HG03175 (cell line): Measurements from ENCODE around the gene ST6GALNAC5.

Experiments
- ATAC-seq: cut with Tn5 transposase; IDR thresholded peaks from one replicate; pipeline ENCODE4 v1.9.1; 2021; ENCODE audit warnings: mild to moderate bottlenecking, moderate library complexity; ENCODE audit not compliant: unreplicated experiment

Gene ST6GALNAC5

GRCh38 chr1:76998582-76999223 lies 131.4 kb downstream of the ST6GALNAC5 start:
- ATAC-seq, result no peak

- no peak for ATAC-seq
Observed at GRCh38 chr1:77007675-77008074, 140.4 kb downstream of the ST6GALNAC5 start.

DNA sequence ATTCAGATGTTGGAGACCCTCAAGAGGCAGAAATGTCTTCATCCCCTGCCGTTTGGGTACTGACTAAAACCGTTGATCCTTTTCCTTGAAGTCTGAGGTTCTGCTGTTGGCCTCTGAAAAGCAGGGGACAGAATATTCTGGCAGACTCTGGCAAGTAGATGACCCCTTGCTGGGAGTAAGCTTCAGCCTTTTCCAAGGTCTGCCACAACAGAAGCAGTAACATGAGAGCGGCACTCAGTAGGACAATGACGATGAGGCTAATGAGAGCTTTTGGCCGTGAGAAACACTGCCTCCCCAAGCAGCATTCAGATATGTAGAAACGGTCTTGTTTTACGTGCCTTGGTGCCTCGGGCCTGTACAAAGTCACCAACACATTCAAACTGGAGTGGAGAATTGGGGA lies 143.7 kb downstream of the ST6GALNAC5 start:
- no peak for ATAC-seq

GRCh38 chr1:77012066-77012465 lies 144.8 kb downstream of the ST6GALNAC5 start:
- ATAC-seq, result no peak

GRCh38 chr1:77014073-77014788 lies 147.0 kb downstream of the ST6GALNAC5 start:
- ATAC-seq, result no peak

- ATAC-seq, result no peak
Observed at GRCh38 chr1:77015748-77016341, 148.6 kb downstream of the ST6GALNAC5 start.

DNA sequence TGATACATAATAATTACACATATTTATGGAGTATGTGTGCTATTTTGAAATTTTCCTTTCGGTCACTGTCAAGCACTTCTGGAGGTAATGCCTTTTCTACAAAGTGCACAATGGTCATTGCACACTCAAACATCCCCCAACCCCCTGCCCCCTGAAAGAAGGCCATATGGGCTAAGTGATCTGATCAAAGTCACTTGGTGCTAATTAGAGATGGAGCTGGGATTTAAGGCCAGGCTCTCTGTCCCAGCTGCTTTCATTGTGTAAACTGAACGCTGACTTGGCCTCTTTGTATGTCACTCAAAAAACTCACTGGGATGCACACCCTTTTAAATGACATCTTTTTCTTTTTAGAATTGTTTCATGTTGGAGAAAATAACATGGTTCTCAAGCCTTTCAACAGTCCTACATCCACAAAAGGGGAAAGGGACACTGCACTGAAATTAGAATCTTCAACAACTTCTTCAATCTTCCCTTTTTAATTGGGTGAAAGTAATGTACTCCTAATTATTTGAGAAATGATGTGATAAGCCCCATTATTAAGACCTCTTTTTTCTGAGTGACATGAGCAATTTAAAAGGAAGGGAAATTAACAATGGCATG lies 149.2 kb downstream of the ST6GALNAC5 start:
- ATAC-seq, result no peak

GRCh38 chr1:77018311-77018710 lies 151.0 kb downstream of the ST6GALNAC5 start:
- ATAC-seq, result no peak

- no peak for ATAC-seq
Observed at GRCh38 chr1:77018761-77019160, 151.5 kb downstream of the ST6GALNAC5 start.

- ATAC-seq, result no peak
Observed at GRCh38 chr1:77021732-77022131, 154.5 kb downstream of the ST6GALNAC5 start.

DNA sequence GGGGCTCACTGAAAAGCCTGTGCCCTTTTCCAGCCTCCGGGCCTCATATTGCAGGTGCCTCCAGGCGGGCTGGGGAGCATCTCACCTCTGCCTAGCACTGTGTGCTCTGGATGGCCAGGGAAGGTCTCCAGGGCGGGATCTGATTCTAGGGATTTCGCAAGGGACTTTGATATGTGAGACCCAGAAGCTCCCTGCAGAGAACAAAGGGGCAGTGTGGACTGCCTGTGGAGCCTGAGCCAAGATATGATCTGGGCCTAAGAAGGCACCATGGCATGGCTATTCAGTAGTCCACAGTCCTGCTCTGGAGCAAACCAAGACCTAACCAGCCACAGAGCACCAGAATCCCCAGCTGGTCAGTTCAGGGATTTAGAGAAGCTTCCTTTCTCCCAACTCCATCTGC lies 157.2 kb downstream of the ST6GALNAC5 start:
- ATAC-seq, result no peak

DNA sequence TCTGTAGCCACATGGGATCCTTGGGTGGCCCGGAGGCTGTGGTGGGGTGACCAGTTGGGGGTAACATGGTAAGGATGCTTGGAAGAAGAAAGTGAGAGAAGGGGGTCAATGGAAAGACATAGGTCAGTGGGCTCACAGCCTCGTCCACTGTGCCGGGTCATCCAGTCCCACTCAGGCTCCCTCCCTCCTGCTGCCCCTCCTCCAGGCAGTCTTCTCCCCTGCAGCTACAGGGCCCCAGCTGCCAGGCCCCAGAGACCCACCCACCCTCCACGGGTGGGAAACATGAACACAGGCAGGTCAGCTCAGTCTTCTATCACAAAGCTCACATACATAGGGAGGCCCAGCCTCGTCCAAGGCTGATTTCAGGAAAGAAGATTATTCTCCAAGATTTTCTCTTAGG lies 158.3 kb downstream of the ST6GALNAC5 start:
- no peak for ATAC-seq

GRCh38 chr1:77026135-77026534 lies 158.9 kb downstream of the ST6GALNAC5 start:
- ATAC-seq, result no peak

DNA sequence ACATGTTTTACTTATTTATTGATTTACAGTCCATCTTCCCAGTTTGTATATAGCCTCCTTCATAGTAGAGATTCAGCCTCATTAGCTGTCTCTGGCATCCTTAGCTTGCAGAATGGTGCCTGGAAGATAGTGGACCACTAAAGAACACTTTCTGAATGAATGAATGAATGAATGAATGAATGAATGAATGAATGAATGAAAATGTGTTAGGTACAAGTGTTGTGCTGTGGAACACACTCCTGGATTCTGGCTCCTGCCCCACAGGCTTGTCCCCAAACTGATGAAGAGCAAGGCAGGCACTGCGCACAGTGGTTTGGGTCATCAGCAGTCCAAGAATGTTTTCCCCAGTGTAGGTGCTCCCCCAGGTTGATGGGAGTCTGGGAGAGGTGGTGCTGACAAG lies 159.4 kb downstream of the ST6GALNAC5 start:
- no peak for ATAC-seq

DNA sequence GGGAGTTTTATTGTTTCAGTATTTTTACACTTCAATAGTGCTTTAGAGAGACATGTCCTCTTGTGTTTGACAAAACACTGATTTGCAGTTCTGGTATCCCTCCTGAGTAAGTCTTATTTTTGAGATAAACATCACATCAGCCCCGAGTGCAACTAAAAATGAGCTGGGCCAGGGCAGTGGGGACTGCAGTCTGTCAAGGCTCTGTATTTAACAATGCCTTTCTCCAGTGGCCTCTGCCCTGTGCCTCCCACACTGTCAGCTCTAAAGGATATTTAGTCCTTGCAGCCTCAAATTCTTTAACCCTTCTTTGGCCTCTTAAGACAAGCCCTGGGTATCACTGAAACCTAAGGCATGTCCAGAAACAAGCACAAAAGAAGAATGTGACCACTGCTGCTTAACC lies 160.6 kb downstream of the ST6GALNAC5 start:
- ATAC-seq, result no peak

GRCh38 chr1:77030401-77031105 lies 163.3 kb downstream of the ST6GALNAC5 start:
- no peak for ATAC-seq

GRCh38 chr1:77031106-77031662 lies 163.9 kb downstream of the ST6GALNAC5 start:
- no peak for ATAC-seq

DNA sequence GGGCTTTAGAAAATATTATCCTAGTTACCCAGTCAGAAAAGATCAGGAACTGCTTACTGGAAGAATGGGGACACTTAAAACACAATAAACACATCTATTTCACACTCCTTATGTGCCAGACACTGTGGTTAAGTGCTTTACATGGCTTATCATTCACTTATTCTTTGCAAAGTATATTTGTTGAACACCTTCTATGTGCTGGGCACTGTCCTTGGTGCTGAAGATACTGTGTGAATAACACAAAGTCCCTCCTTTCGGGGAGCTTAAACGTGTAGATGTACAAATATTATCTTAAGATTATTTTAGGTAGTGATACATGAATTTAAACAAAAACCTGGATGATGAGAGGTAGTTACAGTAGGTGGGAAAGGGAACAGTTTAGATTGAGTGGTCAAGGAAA lies 169.3 kb downstream of the ST6GALNAC5 start:
- ATAC-seq, result no peak

DNA sequence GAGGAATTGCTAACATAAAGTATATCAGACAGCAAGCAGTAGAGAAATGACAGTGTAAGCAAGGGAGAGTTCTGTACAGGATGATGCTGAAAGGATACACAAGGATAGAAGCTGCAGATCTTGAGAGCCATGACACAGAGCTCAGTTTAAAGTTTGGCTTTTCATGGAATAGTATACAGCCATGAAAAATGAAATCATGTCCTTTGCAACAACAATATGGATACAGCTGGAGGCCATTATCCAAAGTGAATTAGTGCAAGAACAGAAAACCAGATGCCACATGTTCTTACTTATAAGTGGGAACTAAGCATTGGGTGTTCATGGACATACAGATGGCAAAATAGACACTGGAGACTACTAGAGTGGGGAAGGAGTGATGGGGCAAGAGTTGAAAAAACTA lies 169.8 kb downstream of the ST6GALNAC5 start:
- no peak for ATAC-seq

GRCh38 chr1:77038000-77038399 lies 170.7 kb downstream of the ST6GALNAC5 start:
- ATAC-seq, result no peak

DNA sequence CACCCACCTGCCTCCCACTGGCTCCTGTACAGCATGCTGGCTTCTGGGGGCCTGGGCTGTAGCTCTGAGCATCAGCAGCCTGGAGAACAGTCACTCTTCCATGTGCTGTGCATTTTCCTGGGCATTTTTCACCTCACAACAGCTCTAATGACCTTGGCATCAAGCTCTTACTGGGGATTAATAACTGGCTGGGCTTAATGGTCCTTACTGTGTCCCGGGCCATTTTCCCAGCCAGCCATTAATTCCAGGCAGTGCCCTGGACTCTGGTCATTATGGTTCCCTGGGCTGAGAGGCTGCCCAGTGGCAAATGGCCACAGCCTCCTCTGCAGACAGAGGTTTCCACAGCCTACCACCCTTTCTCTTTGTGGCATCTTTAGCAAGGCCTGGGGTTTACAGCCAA lies 171.8 kb downstream of the ST6GALNAC5 start:
- ATAC-seq, result no peak
